ENCODE results near the gene ARHGAP23.

ARHGAP23 gene

GRCh38 chr17:38554430-38555350 is 126.4 kb downstream of the ARHGAP23 start:
- peak; percentile 34 for DNase-seq

- DNase-seq = no peak
Observed at GRCh38 chr17:38556239-38556638, 128.0 kb downstream of the ARHGAP23 start.

- no peak for DNase-seq
Observed at GRCh38 chr17:38557396-38557795, 129.1 kb downstream of the ARHGAP23 start.

GRCh38 chr17:38557836-38558727 is 129.8 kb downstream of the ARHGAP23 start:
- DNase-seq = peak; percentile 96

GRCh38 chr17:38558728-38559050 is 130.4 kb downstream of the ARHGAP23 start:
- no peak for DNase-seq

- DNase-seq = peak; percentile 94
Observed at GRCh38 chr17:38559051-38559879, 131.0 kb downstream of the ARHGAP23 start.

GRCh38 chr17:38559880-38560230 is 131.6 kb downstream of the ARHGAP23 start:
- peak; percentile 21 for DNase-seq

- no peak for DNase-seq
Observed at GRCh38 chr17:38560503-38561318, 132.4 kb downstream of the ARHGAP23 start.

GRCh38 chr17:38561416-38562214 is 133.4 kb downstream of the ARHGAP23 start:
- no peak for DNase-seq
